Liver (tissue), 5 donors: ENCODE data around the gene OSTN. TPM values are rescaled to one million over a fixed set of nuclear protein-coding genes. Genes with fewer than 3 reads are reported as not detected.

Experiments
- ATF3 ChIP-seq: IDR thresholded peaks from 2 replicates; pipeline ENCODE4 v1.6.1; 2016; ENCODE audit warnings: antibody characterized with exemption
- MAX ChIP-seq: IDR thresholded peaks from 2 replicates; pipeline ENCODE4 v1.6.1; 2016; ENCODE audit warnings: antibody characterized with exemption
- SP1 ChIP-seq: IDR thresholded peaks from 2 replicates; pipeline ENCODE4 v1.6.1; 2018; ENCODE audit warnings: antibody characterized with exemption, mild to moderate bottlenecking
- polyA plus RNA-seq, 2 donors: library from polyadenylated mRNA; stranded (reverse) in 1 of 2; unstranded in 1 of 2; fragments of 200-250 nt in 1 of 2; fragments of >200 nt in 1 of 2; fragmentation: Nextera tagmentation in 1 of 2; extraction: Ambion mirVana in 1 of 2; gene quantifications; one replicate each; pipeline versions ENCODE4 v1.2.1 to v1.2.3, GENCODE V29; 2013 to 2015
- total RNA-seq, 2 donors: library from RNA; depleted of rRNA; stranded (reverse); fragments of >200 nt; gene quantifications; one replicate each; pipeline ENCODE4 v1.2.3, GENCODE V29; 2014
- donor health status: healthy.
- donor health status: healthy.
- donor health status: healthy.

OSTN gene
- total and polyA plus RNA-seq, 4 donors = not detected

GRCh38 chr3:191314109-191314728 is 115.2 kb downstream of the OSTN start (continued):
- TF ChIP-seq SP1 (peak; percentile 58), MAX (peak; percentile 49), ATF3 (no peak)

Other genes starting within 250 kb of the OSTN start
- 10 to 100 TPM; 15.4 to 69.0 TPM for gene CCDC50, start 130.2 kb downstream of the OSTN start, total RNA-seq
- 10 to 100 TPM; 27.3 to 40.0 TPM for gene CCDC50, start 130.2 kb downstream of the OSTN start, polyA plus RNA-seq
- gene UTS2B, start 131.3 kb downstream of the OSTN start, total RNA-seq = not detected
- under 1 TPM; 0.10 to 0.76 TPM for gene UTS2B, start 131.3 kb downstream of the OSTN start, polyA plus RNA-seq